IMR-90 (cell line): ENCODE measurements around the gene MYOZ3. TPM values are rescaled to one million over a fixed set of nuclear protein-coding genes. Genes with fewer than 3 reads are reported as not detected.

Experiments used
- ATAC-seq: fragments of 200-7000 bp; cut with Tn5 transposase; 2 replicates; pipeline ENCODE4 v1.9.1; 2020; ENCODE audit warnings: low read depth, mild to moderate bottlenecking, moderate library complexity
- BruUV-seq: library from RNA; stranded (reverse); fragments of 400-500 nt; replicated peaks from 2 replicates; lab custom pipeline; 2021; lab: Mats Ljungman, UMichigan
- CTCF ChIA-PET: fragments of 300-600 bp; formaldehyde crosslinking; extraction: SDS; loops from one replicate; lab custom pipeline; 2021; ENCODE audit warnings: antibody characterized with exemption; lab: Yijun Ruan, JAX
- POLR2A ChIA-PET: fragments of 300-600 bp; sonication (Branson Sonifier 250); formaldehyde crosslinking; loops from one replicate; lab custom pipeline; 2022; ENCODE audit warnings: antibody characterized with exemption; ENCODE audit not compliant: unreplicated experiment; lab: Charles Lee
- DNase-seq: peaks from one replicate; pipeline ENCODE4 v3.0.0; 2013
- H2AFZ ChIP-seq: replicated peaks from 2 replicates; pipeline ENCODE3; 2013; ENCODE audit warnings: low read length, mild to moderate bottlenecking; ENCODE audit not compliant: poor library complexity
- H2AK5ac ChIP-seq: 2 replicates; pipeline ENCODE4 v1.6.1; 2013; ENCODE audit warnings: low read depth, low read length, inconsistent platforms
- H2AK9ac ChIP-seq: replicated peaks from 2 replicates; pipeline ENCODE3; 2013; ENCODE audit warnings: mild to moderate bottlenecking, low read depth, low read length, moderate library complexity; ENCODE audit not compliant: poor library complexity
- H2BK120ac ChIP-seq: 2 replicates; pipeline ENCODE4 v1.6.1; 2013; ENCODE audit warnings: low read depth, low read length, inconsistent platforms
- H2BK15ac ChIP-seq: 3 replicates; pipeline ENCODE4 v1.6.1; 2013; ENCODE audit warnings: low read depth, low read length, inconsistent platforms
- H2BK20ac ChIP-seq: 2 replicates; pipeline ENCODE4 v1.6.1; 2013; ENCODE audit warnings: low read depth, mild to moderate bottlenecking, inconsistent platforms, low read length, moderate library complexity
- H2BK5ac ChIP-seq: 2 replicates; pipeline ENCODE4 v1.6.1; 2013; ENCODE audit warnings: mild to moderate bottlenecking, low read depth, low read length, inconsistent platforms; ENCODE audit not compliant: poor library complexity, severe bottlenecking
- H3K14ac ChIP-seq: replicated peaks from 2 replicates; pipeline ENCODE4 v1.6.1; 2013; ENCODE audit warnings: low read depth, low read length, inconsistent platforms
- H3K18ac ChIP-seq: 2 replicates; pipeline ENCODE4 v1.6.1; 2013; ENCODE audit warnings: low read depth, low read length, control low read depth
- H3K23ac ChIP-seq: 2 replicates; pipeline ENCODE4 v1.6.1; 2013; ENCODE audit warnings: low read depth, low read length, inconsistent platforms
- H3K27ac ChIP-seq: 2 replicates; pipeline ENCODE4 v1.5.1; 2013; ENCODE audit warnings: mild to moderate bottlenecking, control low read depth, low read length; ENCODE audit not compliant: insufficient read depth
- H3K27me3 ChIP-seq: 2 replicates; pipeline ENCODE4 v1.6.1; 2013; ENCODE audit warnings: low read length; ENCODE audit not compliant: control insufficient read depth, insufficient read depth
- H3K36me3 ChIP-seq: 2 replicates; pipeline ENCODE4 v1.6.1; 2013; ENCODE audit warnings: low read length, mixed read lengths; ENCODE audit not compliant: control insufficient read depth, insufficient read depth
- H3K4ac ChIP-seq: 2 replicates; pipeline ENCODE4 v1.6.1; 2013; ENCODE audit warnings: low read depth, low read length, inconsistent platforms
- H3K4me1 ChIP-seq: 2 replicates; pipeline ENCODE4 v1.6.1; 2013; ENCODE audit warnings: low read length, mixed read lengths; ENCODE audit not compliant: control insufficient read depth, insufficient read depth
- H3K4me2 ChIP-seq: 2 replicates; pipeline ENCODE4 v1.6.1; 2013; ENCODE audit warnings: low read depth, mild to moderate bottlenecking, control low read depth, low read length, moderate library complexity
- H3K4me3 ChIP-seq: 2 replicates; pipeline ENCODE4 v1.5.1; 2013; ENCODE audit warnings: low read depth, mild to moderate bottlenecking, control low read depth, low read length, moderate library complexity; ENCODE audit not compliant: insufficient read depth
- H3K56ac ChIP-seq: 2 replicates; pipeline ENCODE4 v1.6.1; 2013; ENCODE audit warnings: low read length, inconsistent platforms; ENCODE audit not compliant: insufficient read depth; ENCODE audit errors: extremely low read depth
- H3K79me1 ChIP-seq, 2 experiments: 2 replicates each; pipeline ENCODE4 v1.6.1; 2013; ENCODE audit warnings: low read length in 2 of 2, inconsistent platforms in 1 of 2, low read depth in 1 of 2
- H3K9ac ChIP-seq: 2 replicates; pipeline ENCODE4 v1.6.1; 2013; ENCODE audit warnings: low read depth, low read length, control low read depth
- H3K9me1 ChIP-seq: 2 replicates; pipeline ENCODE4 v1.6.1; 2013; ENCODE audit warnings: low read length, inconsistent platforms; ENCODE audit not compliant: insufficient read depth
- H3K9me3 ChIP-seq: 2 replicates; pipeline ENCODE4 v1.6.1; 2013; ENCODE audit warnings: low read length; ENCODE audit not compliant: control insufficient read depth, insufficient read depth
- H4K20me1 ChIP-seq: 2 replicates; pipeline ENCODE4 v1.6.1; 2013; ENCODE audit warnings: low read length, inconsistent platforms; ENCODE audit not compliant: insufficient read depth
- H4K5ac ChIP-seq: 2 replicates; pipeline ENCODE4 v1.6.1; 2013; ENCODE audit warnings: mild to moderate bottlenecking, low read depth, low read length, control low read depth
- H4K8ac ChIP-seq, 2 experiments: 2 replicates each; pipeline ENCODE4 v1.6.1; 2013; ENCODE audit warnings: low read depth in 2 of 2, low read length in 2 of 2, control low read depth in 1 of 2, inconsistent platforms in 1 of 2
- H4K91ac ChIP-seq: 2 replicates; pipeline ENCODE4 v1.6.1; 2013; ENCODE audit warnings: low read depth, low read length, inconsistent platforms; ENCODE audit not compliant: insufficient read depth
- RAD21 ChIP-seq: IDR thresholded peaks from 2 replicates; pipeline ENCODE4 v1.6.1; 2012; ENCODE audit warnings: low read length, improper control_type of control experiment
- RFX5 ChIP-seq: IDR thresholded peaks from 2 replicates; pipeline ENCODE4 v1.8.0; 2012; ENCODE audit warnings: low read depth, mild to moderate bottlenecking, low read length, moderate library complexity
- WGBS, 2 experiments: methylation state at CpG; one replicate each; pipeline versions ENCODE4 v1.1.5 to v1.1.7; 2013; ENCODE audit warnings: missing lambda C conversion rate in 2 of 2; ENCODE audit not compliant: insufficient read length in 1 of 2; ENCODE audit errors: extremely low coverage in 2 of 2; 5-methylcytosine and 5-hydroxymethylcytosine counted together
- dilution Hi-C: fragments of 300-500 bp; cut with HindIII; formaldehyde crosslinking; loops from one replicate; pipeline ENCODE4 v1.14.3; 2018; ENCODE audit warnings: low sequenced_read_pairs; ENCODE audit not compliant: unreplicated experiment
- in situ Hi-C: fragments of 300-500 bp; cut with MboI; formaldehyde crosslinking; loops from 3 replicates; pipeline ENCODE4 v1.14.3; 2019; ENCODE audit warnings: low sequenced_read_pairs, inconsistent platforms, mixed read lengths
- intact Hi-C: fragments of 100-400 bp; cut with micrococcal nuclease; formaldehyde crosslinking; loops from 2 replicates; pipeline ENCODE4 v1.10.0; 2022
- polyA plus RNA-seq, 3 experiments: library from polyadenylated mRNA; depleted of rRNA; stranded (reverse); fragments of >200 nt; gene quantifications; 2 replicates each; pipeline ENCODE4 v1.2.3, GENCODE V29; 2012; ENCODE audit warnings: low replicate concordance in 1 of 3
- total RNA-seq: library from RNA; depleted of rRNA; stranded (reverse); fragments of >200 nt; gene quantifications from 2 replicates; pipeline ENCODE4 v1.2.3, GENCODE V29; 2012

The MYOZ3 gene
- total and polyA plus RNA-seq, 2 of the 4 experiments (the other 2 are of a cell fraction), result under 0.01 to 0.24 TPM

- peak overlapping the region; percentile 8 for H3K4ac ChIP-seq
- no peaks in the 10 kb centered on the region for H3K9me3 ChIP-seq
- CTCF ChIA-PET, result no interaction called here
- peak overlapping the region; percentile 25; the same call in 1 of the 2 replicates for H3K14ac ChIP-seq
- H3K23ac ChIP-seq, result no peak overlapping the region
- H2AFZ ChIP-seq, result no peak overlapping the region
- ATAC-seq (no peak), DNase-seq (no peak)
- WGBS, 2 experiments, result no CpG with 5 or more reads among the region's 6 CpGs
- no peak overlapping the region for H3K18ac ChIP-seq
- H3K4me2 ChIP-seq, result no peak overlapping the region
- no peak overlapping the region for H4K5ac ChIP-seq
- peaks cover 42% of the 10 kb centered on the region for H3K4me1 ChIP-seq
- no peak overlapping the region for H3K4me3 ChIP-seq
- H2BK15ac ChIP-seq, result no peak overlapping the region
- intact Hi-C loops, result no loop called here
- no peaks in the 10 kb centered on the region; a peak in 1 of 4 replicates for H3K79me1 ChIP-seq
- H2AK5ac ChIP-seq, result peak overlapping the region; percentile 84; the same call in 1 of the 2 replicates
- no peaks in the 10 kb centered on the region; the same call in 1 of the 2 replicates for H4K20me1 ChIP-seq
- no peak overlapping the region for H3K9ac ChIP-seq
- no peak for TF ChIP-seq RAD21
- no peak for TF ChIP-seq RFX5
- H3K27me3 ChIP-seq, result no peaks in the 10 kb centered on the region
- no peak overlapping the region for H3K56ac ChIP-seq
- H4K91ac ChIP-seq, result no peak overlapping the region
- BruUV-seq, result no TSS peak
- H4K8ac ChIP-seq, result 0 out of 4 replicates have a peak overlapping the region, but pooled peaks of 1 of the 2 experiments have one; percentile 26
- no peak overlapping the region for H2BK5ac ChIP-seq
- dilution Hi-C loops, result no loop called here
- peaks cover 2% of the 10 kb centered on the region; the same call in 1 of the 2 replicates for H3K36me3 ChIP-seq
- no peak overlapping the region for H3K27ac ChIP-seq
- H2BK20ac ChIP-seq, result 0 out of 2 replicates have a peak overlapping the region, but pooled peaks have one; percentile 14
- in situ Hi-C loops, result no loop called here
- POLR2A ChIA-PET, result no interaction called here
- H2AK9ac ChIP-seq, result no peak overlapping the region
- peaks cover 24% of the 10 kb centered on the region for H3K9me1 ChIP-seq
- H2BK120ac ChIP-seq, result peak overlapping the region; percentile 30; the same call in 1 of the 2 replicates
These were observed 29.7 kb upstream of the MYOZ3 start for GRCh38 chr5:150631326-150631701.
